Raji (cell line): ENCODE measurements around the gene ZNF554.

Source experiments
- POLR2A ChIP-seq: IDR thresholded peaks from 2 replicates; pipeline ENCODE4 v1.6.1; 2011; ENCODE audit warnings: low read depth, low read length, control low read depth; ENCODE audit not compliant: insufficient read depth

ZNF554 gene

DNA sequence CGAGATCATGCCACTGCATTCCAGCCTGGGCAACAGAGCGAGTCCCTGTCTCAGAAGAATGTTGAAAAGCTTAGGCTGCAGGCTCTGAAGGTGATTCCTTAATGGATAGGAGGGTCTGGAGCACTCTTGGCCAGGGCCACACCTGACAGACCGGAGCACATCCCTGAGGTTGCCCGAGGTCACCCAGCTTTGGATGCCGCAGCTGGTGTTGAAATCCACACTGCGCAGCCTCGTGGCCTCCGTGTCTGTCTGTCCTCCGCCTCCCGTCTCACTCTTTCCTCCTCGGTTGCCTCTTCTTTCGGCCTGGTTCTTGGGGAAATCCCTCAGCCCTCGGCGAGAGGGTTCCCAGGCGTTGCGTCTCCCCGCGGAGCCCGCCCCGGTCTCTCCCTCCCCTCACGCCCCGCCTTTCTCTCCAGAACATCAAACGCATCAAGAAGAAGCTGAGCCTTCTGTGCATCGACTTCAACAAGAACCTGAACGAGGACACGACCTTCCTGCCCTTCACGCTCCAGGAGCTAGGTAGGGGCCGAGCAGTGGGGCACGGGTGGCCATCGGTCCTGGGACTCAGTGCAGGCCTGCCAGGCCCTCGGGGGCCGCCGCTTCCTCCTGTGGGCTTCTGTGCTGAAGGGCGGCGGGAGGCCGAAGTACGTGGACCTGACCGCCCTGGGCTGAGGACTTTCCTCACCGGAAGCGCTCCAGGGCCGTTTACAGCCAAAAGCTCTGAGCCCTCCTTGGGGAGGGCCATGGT, 20.2 kb upstream of the ZNF554 start:
- TF ChIP-seq POLR2A = no peak

DNA sequence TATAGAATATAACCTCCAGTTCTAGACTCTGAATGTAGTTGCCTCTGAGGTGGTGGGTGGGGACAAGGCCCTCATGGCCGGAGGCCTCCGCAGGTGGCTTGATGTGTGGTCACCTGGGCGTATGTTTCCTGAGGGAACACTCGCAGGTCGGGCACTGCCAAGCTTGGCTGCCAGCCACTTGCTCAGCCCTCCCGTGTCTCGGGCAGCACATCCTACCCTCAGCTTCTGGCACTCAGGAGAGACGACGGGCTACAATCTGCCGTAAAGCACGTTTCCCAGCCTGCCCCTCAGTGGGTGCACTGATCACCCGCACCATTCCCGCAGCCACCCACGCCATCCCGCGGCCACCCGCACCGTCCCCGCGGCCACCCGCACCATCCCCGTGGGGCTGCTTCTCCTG, 19.2 kb upstream of the ZNF554 start:
- no peak for TF ChIP-seq POLR2A

DNA sequence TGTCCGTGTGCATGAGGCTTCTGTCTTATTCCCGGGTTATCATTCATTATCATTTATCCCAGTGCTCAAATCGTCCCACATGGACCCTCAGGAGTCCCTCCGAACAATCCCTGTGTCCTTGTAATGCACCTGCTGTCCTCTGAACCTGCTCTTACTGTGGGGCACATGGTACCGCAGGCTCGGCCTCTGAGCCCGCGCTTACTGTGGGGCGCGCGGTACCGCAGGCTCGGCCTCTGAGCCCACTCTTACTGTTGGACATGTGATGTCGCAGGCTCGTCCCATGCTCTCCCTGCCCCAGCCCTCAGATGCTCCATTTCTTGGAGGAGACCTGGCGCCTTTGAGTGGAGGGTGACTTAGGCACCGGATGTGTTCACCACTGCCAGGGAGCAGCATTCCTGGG, 16.8 kb upstream of the ZNF554 start:
- TF ChIP-seq POLR2A = no peak

DNA sequence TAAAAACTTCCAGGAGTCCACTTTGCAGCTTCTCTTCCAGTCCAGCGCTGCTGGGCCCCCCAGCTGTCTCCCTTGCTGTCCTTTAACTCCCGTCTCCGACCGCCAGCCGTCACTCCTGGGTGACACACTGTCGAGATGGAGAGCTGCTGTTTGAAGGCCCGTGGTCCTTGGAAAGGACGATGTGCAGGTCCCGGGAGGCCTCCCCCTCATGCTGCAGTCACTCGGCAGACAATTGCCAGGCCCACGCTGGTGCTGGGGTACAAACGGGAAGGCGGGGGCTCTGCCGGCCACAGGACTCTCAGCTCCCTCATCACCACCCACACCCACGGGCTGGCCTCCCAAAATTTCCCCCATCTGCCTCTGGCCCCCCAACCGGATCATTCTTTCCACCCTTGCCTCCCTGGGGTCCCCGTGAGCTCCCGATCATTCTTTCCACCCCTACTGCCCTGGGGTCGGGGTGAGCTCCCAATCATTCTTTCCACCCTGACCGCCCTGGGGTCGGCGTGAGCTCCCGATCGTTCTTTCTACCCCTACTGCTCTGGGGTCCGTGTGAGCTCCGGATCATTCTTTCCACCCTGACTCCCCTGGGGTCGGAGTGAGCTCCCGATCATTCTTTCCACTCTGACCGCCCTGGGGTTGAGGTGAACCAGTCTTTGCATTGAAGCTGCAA, 16.0 kb upstream of the ZNF554 start:
- no peak for TF ChIP-seq POLR2A

DNA sequence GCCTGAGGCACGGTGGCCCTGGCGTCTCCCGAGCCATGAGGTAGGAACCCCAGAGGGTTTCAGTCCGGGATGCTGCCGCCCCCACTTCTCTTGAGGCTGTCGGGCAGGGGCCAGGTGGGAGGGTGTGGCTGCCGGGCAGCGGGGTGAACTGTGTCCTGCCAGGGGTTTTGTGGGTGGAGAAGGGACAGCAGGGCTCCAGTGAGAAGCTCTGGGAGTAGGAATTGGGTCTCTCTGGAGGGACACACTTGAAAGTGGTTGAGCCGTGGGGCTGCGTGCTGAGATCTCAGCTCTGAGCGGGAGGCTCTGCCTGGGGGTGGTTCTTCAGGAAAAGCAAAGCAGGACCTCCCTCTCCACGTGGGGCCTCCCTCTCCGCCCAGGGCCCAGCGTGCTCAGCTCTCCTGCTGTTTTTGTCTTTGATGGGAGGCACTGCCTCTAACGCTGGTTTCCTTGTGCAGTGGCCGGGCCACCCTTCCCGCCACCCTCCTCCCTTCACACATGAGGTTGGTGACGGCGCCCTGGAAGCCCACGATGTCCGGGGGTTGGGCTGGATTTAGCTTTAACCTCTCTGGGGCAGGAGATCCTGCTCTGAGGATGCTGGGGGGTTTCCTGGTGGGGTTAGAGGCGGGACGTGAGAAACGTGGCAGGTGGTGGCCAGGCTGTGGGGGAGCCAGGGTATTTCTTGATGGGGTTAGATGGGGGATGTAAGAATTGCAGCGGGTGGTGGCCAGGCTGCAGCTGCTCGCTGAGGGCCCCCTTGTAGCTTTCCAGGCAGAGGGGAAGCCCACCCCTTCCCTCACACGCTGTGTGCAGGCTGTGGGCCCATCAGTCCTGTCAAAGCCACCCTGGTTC, 15.3 kb upstream of the ZNF554 start:
- TF ChIP-seq POLR2A = no peak

DNA sequence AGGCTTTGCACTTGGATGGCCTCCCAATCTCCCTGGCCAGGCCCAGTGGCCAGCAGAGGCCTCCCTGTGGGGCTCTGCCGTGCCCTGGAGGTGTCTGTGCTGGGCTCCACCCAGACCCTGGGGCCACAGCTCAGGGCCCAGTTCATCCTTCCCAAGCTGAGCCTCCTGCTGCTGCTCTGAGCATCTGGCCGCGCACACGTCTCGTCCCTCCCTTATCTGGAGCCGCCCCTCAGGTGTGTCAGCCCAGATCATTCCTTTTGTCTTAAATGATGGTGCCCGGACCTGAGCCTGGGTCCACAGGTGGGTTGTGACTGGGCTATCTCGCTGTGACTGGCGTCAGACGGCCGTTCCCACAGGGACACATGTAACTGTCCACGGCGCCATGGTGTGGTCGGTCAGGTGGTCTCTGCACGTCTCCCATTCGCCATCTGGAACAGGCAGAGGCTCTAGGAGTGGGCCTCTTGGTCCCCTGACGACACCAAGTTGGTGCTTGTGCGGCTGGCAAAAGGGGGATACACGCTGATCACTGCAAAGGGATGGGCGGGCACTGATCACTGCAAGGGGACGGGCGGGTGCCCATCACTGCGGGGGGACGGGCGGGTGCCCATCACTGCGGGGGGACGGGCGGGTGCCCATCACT, 14.3 kb upstream of the ZNF554 start:
- no peak for TF ChIP-seq POLR2A

DNA sequence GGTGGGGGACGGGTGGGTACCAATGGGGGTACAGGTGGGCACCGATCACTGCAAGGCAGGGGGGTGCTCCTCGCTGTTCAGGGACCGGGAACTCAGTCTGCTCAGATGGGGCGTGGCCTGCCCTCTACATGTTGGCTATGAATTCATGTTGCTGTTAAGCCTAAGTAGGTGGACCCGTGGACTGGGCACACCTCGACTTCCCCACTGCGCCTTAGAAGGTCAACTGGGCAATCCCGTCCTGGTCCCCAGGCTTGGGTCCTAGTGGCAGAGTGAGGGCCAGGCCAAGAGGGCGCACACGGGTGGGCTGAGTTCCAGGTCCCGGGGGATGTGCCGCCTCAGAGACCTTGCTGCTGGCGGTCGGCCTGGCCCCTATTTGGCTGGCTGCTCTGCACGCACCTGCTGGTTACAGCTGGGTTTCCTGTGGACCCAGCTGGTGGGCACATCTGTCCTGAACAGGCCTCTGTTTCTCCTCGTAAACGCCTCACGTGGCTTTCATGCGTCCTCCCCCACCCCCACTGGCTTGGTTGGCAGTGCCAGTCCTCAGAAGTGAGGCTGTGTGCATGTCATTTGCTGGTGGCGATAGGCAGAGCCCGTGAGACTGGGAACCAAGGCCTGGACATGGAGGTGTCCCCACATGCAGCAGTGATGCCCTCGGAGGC, 13.5 kb upstream of the ZNF554 start:
- no peak for TF ChIP-seq POLR2A

DNA sequence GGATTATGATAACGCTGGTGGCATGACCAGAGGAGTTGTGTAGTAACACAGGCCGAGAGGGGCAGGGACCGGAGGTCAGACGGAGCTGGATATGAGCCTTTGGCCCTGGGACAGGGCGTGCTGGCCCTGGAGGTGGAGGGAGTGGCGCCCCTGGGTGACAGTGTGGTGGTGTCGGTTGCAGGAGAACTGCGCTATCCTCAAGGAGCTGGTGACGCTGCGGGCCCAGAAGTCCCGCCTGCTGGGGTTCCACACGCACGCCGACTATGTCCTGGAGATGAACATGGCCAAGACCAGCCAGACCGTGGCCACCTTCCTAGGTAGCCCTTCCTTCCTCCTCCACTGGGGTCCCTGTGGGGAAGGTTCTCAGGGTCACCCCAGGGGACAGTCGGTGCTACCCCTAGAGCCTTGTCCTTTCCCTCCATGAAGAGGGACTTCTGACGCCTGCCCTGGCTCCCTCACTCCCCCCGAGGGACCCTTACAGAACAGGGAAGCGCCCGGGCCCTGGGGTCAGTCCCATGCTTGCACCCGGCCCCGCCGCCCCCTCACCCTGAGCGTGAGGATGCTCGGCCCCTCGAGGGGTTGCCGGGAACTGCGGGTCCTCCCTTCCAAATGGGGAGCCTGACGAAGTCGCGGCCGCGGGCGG, 12.8 kb upstream of the ZNF554 start:
- no peak for TF ChIP-seq POLR2A

DNA sequence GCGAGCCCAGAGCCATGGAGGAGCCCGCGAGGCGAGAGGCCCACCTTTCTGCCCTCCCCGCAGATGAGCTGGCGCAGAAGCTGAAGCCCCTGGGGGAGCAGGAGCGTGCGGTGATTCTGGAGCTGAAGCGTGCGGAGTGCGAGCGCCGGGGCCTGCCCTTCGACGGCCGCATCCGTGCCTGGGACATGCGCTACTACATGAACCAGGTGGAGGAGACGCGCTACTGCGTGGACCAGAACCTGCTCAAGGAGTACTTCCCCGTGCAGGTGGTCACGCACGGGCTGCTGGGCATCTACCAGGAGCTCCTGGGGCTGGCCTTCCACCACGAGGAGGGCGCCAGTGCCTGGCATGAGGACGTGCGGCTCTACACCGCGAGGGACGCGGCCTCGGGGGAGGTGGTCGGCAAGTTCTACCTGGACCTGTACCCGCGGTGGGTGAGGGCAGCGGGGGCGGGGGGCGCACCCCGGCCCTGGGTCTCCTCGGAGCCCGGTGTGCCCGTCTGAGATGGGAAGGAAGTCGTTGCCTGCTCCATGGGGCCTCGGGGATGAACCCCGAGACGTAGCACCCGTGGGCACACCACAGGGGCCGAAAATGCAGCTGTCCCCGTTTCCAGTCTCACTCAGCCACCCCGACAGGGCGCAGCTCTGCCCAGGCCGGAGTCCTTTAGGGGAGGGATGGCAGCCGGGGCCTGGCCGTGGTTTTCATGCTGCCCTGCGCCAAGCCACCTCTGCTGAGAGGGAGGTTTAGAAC, 12.1 kb upstream of the ZNF554 start:
- TF ChIP-seq POLR2A = no peak

DNA sequence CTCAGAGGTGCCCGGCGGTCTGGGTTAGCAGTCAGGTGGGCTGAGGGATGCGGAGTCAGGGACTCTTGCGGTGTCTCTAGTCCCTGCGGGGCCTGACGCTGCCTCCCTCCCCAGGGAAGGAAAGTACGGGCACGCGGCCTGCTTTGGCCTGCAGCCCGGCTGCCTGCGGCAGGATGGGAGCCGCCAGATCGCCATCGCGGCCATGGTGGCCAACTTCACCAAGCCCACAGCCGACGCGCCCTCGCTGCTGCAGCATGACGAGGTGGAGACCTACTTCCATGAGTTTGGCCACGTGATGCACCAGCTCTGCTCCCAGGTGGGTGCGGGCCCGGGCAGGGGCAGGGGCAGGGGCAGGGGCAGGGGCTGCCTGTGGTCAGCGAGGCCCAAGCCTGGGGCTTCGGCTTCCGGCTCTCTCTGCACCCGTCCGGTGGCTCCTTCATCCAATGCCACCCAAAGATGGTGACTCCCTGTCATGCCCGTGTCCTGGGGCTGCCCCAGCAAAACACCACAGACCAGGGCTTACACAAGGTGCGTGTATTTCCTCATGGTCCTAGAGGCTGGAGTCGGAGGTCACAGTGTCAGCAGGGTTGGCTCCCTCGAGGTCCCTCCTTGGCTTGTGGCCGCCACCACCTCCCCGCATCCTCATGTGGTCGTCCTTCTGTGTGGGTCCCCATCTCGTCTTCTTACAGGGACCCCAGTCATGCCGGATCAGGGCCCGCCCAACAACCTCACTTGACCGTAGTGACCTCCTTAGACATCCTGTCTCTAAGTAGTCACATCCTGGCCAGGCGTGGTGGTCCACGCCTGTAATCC, 11.3 kb upstream of the ZNF554 start:
- no peak for TF ChIP-seq POLR2A

DNA sequence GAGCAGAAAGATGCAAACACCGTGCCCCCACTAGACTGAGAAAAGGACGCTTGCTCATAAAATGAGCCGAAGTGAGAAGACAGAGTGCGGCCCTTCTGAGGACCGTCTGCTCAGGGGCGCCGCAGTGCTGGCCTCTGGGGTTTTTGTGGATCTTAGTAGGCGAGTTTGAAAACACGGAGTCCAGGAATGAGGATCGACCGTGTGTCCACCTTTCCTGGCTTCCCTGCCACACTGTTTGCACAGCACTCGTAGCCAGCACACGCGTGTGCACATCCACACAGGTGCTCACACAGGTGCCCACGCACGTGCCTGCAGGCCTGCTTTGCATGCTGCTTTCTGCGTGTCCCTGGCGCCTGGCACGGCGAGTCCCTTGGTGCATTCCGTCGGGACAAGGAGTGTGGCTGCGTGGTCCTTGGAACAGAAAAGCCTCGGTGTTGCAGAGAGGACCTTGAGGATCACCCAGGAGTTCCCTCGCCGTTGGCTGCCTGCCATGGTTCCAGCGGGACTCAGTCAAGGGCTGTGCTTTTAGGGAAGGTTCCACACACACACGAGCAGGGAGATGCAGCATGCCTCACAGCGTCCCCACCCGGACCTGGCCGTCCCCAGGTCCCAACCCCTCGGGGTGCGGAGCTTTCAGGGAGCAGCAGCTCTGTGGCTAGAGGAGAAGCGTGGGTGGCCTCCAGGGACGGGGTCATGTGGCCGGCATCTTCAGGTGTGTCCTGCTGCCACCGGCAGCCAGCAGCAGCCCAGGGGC, 10.1 kb upstream of the ZNF554 start:
- TF ChIP-seq POLR2A = no peak
